ENCODE results near the gene NPC1L1. TPM values are rescaled to one million over a fixed set of nuclear protein-coding genes. Genes with fewer than 3 reads are reported as not detected.

NPC1L1 gene
- total RNA-seq, 1 experiment from 2014 or later, result 0.15 TPM

DNA sequence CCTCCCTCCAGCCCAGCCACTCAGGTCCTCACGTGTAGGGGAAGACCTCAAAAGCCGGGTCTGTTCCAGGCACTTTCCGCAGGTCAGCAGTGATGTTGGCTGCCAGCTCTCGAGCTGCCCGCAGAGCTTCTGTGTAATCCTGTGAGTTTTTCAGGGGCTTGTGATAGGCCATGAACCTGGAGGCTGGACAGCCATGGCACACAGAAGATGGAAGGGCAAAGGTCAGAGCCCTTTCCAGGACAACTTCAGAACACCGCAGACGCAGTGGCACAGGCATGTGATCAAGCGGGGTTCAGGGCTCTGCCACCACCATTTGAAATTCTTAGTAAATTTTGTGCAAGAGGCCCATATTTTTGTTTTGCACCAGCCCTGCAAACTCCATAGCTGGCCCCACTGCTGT, 24.0 kb downstream of the NPC1L1 start:
- ChIA-PET POLR2A (no interaction called here), RAD21 (ENCODE audit: low non-redundant PET in 1 of 2, low total read pairs in 2 of 2, uncharacterized antibody in 2 of 2, unreplicated experiment in 2 of 2) (no interaction called here), CTCF (interaction anchor here (0.8 kb wide), 1 partner anchor 17 kb away, joined by 3 read pairs; no protein-coding TSS in a partner anchor)
- H3K79me2 ChIP-seq (ENCODE audit: insufficient read depth, low read length), result no peaks in the 10 kb centered on the region
- no peak overlapping the region for H3K4me2 ChIP-seq (ENCODE audit: low read length)
- DNase-seq (ENCODE audit: low read depth, low spot score), result no peak
- no peaks in the 10 kb centered on the region for H3K9me3 ChIP-seq (ENCODE audit: control insufficient read depth in 1 of 2, insufficient read depth in 1 of 2, low read depth in 1 of 2, low read length in 2 of 2)
- H3K9ac ChIP-seq (ENCODE audit: low read length), result no peak overlapping the region
- no peaks in the 10 kb centered on the region for H4K20me1 ChIP-seq (ENCODE audit: insufficient read depth)
- TF ChIP-seq, protein P1, sequence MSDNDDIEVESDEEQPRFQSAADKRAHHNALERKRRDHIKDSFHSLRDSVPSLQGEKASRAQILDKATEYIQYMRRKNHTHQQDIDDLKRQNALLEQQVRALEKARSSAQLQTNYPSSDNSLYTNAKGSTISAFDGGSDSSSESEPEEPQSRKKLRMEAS (IDR thresholded peaks at IDR 0.05), result no peak
- TF ChIP-seq POLR2A (IDR thresholded peaks at IDR 0.05; ENCODE audit: borderline replicate concordance, extremely low read depth, insufficient read depth, insufficient read length), result no peak
- no peak for TF ChIP-seq EZH2 (IDR thresholded peaks at IDR 0.05)
- TF ChIP-seq, protein P2, sequence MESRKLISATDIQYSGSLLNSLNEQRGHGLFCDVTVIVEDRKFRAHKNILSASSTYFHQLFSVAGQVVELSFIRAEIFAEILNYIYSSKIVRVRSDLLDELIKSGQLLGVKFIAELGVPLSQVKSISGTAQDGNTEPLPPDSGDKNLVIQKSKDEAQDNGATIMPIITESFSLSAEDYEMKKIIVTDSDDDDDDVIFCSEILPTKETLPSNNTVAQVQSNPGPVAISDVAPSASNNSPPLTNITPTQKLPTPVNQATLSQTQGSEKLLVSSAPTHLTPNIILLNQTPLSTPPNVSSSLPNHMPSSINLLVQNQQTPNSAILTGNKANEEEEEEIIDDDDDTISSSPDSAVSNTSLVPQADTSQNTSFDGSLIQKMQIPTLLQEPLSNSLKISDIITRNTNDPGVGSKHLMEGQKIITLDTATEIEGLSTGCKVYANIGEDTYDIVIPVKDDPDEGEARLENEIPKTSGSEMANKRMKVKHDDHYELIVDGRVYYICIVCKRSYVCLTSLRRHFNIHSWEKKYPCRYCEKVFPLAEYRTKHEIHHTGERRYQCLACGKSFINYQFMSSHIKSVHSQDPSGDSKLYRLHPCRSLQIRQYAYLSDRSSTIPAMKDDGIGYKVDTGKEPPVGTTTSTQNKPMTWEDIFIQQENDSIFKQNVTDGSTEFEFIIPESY (IDR thresholded peaks at IDR 0.05; ENCODE audit: extremely low read depth, insufficient replicate concordance, low read length), result no peak
- TF ChIP-seq, protein P3, sequence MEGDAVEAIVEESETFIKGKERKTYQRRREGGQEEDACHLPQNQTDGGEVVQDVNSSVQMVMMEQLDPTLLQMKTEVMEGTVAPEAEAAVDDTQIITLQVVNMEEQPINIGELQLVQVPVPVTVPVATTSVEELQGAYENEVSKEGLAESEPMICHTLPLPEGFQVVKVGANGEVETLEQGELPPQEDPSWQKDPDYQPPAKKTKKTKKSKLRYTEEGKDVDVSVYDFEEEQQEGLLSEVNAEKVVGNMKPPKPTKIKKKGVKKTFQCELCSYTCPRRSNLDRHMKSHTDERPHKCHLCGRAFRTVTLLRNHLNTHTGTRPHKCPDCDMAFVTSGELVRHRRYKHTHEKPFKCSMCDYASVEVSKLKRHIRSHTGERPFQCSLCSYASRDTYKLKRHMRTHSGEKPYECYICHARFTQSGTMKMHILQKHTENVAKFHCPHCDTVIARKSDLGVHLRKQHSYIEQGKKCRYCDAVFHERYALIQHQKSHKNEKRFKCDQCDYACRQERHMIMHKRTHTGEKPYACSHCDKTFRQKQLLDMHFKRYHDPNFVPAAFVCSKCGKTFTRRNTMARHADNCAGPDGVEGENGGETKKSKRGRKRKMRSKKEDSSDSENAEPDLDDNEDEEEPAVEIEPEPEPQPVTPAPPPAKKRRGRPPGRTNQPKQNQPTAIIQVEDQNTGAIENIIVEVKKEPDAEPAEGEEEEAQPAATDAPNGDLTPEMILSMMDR (IDR thresholded peaks at IDR 0.05 in 2 of 3, conservative IDR thresholded peaks at IDR 0.05 in 1 of 3; ENCODE audit: borderline replicate concordance in 1 of 3, insufficient read depth in 1 of 3, low read depth in 2 of 3, low read length in 2 of 3), result no peak
- no peak for TF ChIP-seq POLR2AphosphoS5 (IDR thresholded peaks at IDR 0.05; ENCODE audit: low read depth, low read length)
- no peak for TF ChIP-seq EGR1 (IDR thresholded peaks at IDR 0.05; ENCODE audit: low read depth)
- TF ChIP-seq, protein P4, sequence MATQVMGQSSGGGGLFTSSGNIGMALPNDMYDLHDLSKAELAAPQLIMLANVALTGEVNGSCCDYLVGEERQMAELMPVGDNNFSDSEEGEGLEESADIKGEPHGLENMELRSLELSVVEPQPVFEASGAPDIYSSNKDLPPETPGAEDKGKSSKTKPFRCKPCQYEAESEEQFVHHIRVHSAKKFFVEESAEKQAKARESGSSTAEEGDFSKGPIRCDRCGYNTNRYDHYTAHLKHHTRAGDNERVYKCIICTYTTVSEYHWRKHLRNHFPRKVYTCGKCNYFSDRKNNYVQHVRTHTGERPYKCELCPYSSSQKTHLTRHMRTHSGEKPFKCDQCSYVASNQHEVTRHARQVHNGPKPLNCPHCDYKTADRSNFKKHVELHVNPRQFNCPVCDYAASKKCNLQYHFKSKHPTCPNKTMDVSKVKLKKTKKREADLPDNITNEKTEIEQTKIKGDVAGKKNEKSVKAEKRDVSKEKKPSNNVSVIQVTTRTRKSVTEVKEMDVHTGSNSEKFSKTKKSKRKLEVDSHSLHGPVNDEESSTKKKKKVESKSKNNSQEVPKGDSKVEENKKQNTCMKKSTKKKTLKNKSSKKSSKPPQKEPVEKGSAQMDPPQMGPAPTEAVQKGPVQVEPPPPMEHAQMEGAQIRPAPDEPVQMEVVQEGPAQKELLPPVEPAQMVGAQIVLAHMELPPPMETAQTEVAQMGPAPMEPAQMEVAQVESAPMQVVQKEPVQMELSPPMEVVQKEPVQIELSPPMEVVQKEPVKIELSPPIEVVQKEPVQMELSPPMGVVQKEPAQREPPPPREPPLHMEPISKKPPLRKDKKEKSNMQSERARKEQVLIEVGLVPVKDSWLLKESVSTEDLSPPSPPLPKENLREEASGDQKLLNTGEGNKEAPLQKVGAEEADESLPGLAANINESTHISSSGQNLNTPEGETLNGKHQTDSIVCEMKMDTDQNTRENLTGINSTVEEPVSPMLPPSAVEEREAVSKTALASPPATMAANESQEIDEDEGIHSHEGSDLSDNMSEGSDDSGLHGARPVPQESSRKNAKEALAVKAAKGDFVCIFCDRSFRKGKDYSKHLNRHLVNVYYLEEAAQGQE (IDR thresholded peaks at IDR 0.05; ENCODE audit: low read depth), result no peak
- no peak for TF ChIP-seq ZNF274 (IDR thresholded peaks at IDR 0.05; ENCODE audit: low read depth, low read length)
- TF ChIP-seq ZFX (IDR thresholded peaks at IDR 0.05), result no peak
- no peak for TF ChIP-seq CBX3 (IDR thresholded peaks at IDR 0.05; ENCODE audit: low read depth)
- no peak for TF ChIP-seq FOSL1 (IDR thresholded peaks at IDR 0.05; ENCODE audit: low read depth)
- no peak for TF ChIP-seq ELF1 (IDR thresholded peaks at IDR 0.05; ENCODE audit: borderline replicate concordance, low read depth)
- no peak for TF ChIP-seq CEBPB (IDR thresholded peaks at IDR 0.05; ENCODE audit: low read depth)
- no peak for TF ChIP-seq YY1 (IDR thresholded peaks at IDR 0.05; ENCODE audit: extremely low read depth, insufficient replicate concordance, low read depth, low read length)
- no peak for TF ChIP-seq RAD21 (IDR thresholded peaks at IDR 0.05; ENCODE audit: low read depth)
- no peak for TF ChIP-seq SIN3A (IDR thresholded peaks at IDR 0.05; ENCODE audit: low read depth)
- H3K4me3 ChIP-seq (replicated peaks in 1 of 2; ENCODE audit: low read depth in 1 of 2, low read length in 2 of 2), result no peak overlapping the region
- H3K27ac ChIP-seq (ENCODE audit: low read depth, low read length), result no peak overlapping the region
- no peaks in the 10 kb centered on the region for H3K27me3 ChIP-seq (ENCODE audit: insufficient read depth, low read length)
- H2AFZ ChIP-seq (ENCODE audit: low read depth, low read length, poor library complexity, severe bottlenecking), result no peak overlapping the region
- BruUV-seq (replicated peaks), result no TSS peak
- no peak for ATAC-seq
- no peaks in the 10 kb centered on the region for H3K9me2 ChIP-seq (ENCODE audit: insufficient read depth)
- intact Hi-C loops (cut with micrococcal nuclease), result no loop called here
- no peaks in the 10 kb centered on the region for H3K36me3 ChIP-seq (ENCODE audit: control insufficient read depth in 1 of 2, insufficient read depth in 2 of 2, low read length in 2 of 2)
- no peaks in the 10 kb centered on the region for H3K4me1 ChIP-seq (ENCODE audit: control insufficient read depth in 1 of 2, insufficient read depth in 2 of 2, low read length in 2 of 2)

Data from HCT116 (cell line).